ENCODE data around the gene GALM.
"Not testable (repeated sequence)": the region's sequence is repeated elsewhere in the genome, so short reads cannot be mapped to it uniquely, and the experiment has no call there.

Gene GALM

GRCh38 chr2:38706846-38707345 is 41.0 kb downstream of the GALM start:
- no peak for ATAC-seq (ENCODE audit: low read depth)
- Histone ChIP-seq H3K36me3 (ENCODE audit: low read depth) (no peaks in the 10 kb centered on the region), H3K9me3 (ENCODE audit: severe bottlenecking) (no peaks in the 10 kb centered on the region), H3K4me3 (ENCODE audit: severe bottlenecking) (no peak overlapping the region), H3K4me1 (ENCODE audit: insufficient read depth, poor library complexity, severe bottlenecking) (no peaks in the 10 kb centered on the region), H3K27ac (ENCODE audit: poor library complexity, severe bottlenecking) (no peak overlapping the region), H3K27me3 (ENCODE audit: insufficient read depth, poor library complexity, severe bottlenecking) (no peaks in the 10 kb centered on the region)
- TF ChIP-seq, protein P1, sequence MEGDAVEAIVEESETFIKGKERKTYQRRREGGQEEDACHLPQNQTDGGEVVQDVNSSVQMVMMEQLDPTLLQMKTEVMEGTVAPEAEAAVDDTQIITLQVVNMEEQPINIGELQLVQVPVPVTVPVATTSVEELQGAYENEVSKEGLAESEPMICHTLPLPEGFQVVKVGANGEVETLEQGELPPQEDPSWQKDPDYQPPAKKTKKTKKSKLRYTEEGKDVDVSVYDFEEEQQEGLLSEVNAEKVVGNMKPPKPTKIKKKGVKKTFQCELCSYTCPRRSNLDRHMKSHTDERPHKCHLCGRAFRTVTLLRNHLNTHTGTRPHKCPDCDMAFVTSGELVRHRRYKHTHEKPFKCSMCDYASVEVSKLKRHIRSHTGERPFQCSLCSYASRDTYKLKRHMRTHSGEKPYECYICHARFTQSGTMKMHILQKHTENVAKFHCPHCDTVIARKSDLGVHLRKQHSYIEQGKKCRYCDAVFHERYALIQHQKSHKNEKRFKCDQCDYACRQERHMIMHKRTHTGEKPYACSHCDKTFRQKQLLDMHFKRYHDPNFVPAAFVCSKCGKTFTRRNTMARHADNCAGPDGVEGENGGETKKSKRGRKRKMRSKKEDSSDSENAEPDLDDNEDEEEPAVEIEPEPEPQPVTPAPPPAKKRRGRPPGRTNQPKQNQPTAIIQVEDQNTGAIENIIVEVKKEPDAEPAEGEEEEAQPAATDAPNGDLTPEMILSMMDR (IDR thresholded peaks at IDR 0.05; ENCODE audit: poor library complexity, severe bottlenecking) = no peak
- no peak for DNase-seq (ENCODE audit: low spot score)

DNA sequence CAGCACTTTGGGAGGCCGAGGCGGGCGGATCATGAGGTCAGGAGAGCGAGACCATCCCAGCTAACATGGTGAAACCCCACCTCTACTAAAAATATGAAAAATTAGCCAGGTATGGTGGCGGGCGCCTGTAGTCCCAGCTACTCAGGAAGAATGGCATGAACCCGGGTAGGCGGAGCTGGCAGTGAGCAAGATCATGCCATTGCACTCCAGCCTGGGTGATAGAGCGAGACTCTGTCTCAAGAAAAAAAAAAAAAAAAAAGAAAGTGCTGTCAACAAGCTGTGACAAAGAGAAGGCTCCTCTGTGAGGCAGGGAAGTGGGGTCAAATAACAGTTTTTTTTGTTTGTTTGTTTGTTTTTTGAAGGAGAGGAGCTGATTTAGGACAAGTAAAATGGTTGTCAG is 42.6 kb downstream of the GALM start:
- H3K27ac ChIP-seq (ENCODE audit: poor library complexity, severe bottlenecking); DNase-seq (ENCODE audit: low spot score); ATAC-seq (ENCODE audit: low read depth); H3K9me3 ChIP-seq (ENCODE audit: severe bottlenecking); H3K27me3 ChIP-seq (ENCODE audit: insufficient read depth, poor library complexity, severe bottlenecking); H3K36me3 ChIP-seq (ENCODE audit: low read depth); H3K4me3 ChIP-seq (ENCODE audit: severe bottlenecking); H3K4me1 ChIP-seq (ENCODE audit: insufficient read depth, poor library complexity, severe bottlenecking): not testable (repeated sequence)

- ATAC-seq (ENCODE audit: low read depth) (no peak), DNase-seq (ENCODE audit: low spot score) (no peak)
- H3K36me3 ChIP-seq (ENCODE audit: low read depth) = no peaks in the 10 kb centered on the region
- no peaks in the 10 kb centered on the region for H3K9me3 ChIP-seq (ENCODE audit: severe bottlenecking)
- no peak overlapping the region for H3K27ac ChIP-seq (ENCODE audit: poor library complexity, severe bottlenecking)
- no peak overlapping the region for H3K4me3 ChIP-seq (ENCODE audit: severe bottlenecking)
- no peaks in the 10 kb centered on the region for H3K27me3 ChIP-seq (ENCODE audit: insufficient read depth, poor library complexity, severe bottlenecking)
- no peaks in the 10 kb centered on the region for H3K4me1 ChIP-seq (ENCODE audit: insufficient read depth, poor library complexity, severe bottlenecking)
- TF ChIP-seq, protein P1 (IDR thresholded peaks at IDR 0.05; ENCODE audit: poor library complexity, severe bottlenecking) = no peak
These were observed 43.1 kb downstream of the GALM start for GRCh38 chr2:38708900-38709566.

GRCh38 chr2:38709567-38710194 is 43.8 kb downstream of the GALM start:
- Histone ChIP-seq H3K36me3 (ENCODE audit: low read depth) (no peaks in the 10 kb centered on the region), H3K9me3 (ENCODE audit: severe bottlenecking) (no peaks in the 10 kb centered on the region), H3K4me1 (ENCODE audit: insufficient read depth, poor library complexity, severe bottlenecking) (no peaks in the 10 kb centered on the region), H3K4me3 (ENCODE audit: severe bottlenecking) (no peak overlapping the region), H3K27ac (ENCODE audit: poor library complexity, severe bottlenecking) (no peak overlapping the region), H3K27me3 (ENCODE audit: insufficient read depth, poor library complexity, severe bottlenecking) (no peaks in the 10 kb centered on the region)
- TF ChIP-seq, protein P1 (IDR thresholded peaks at IDR 0.05; ENCODE audit: poor library complexity, severe bottlenecking) = no peak
- no peak for DNase-seq (ENCODE audit: low spot score)
- ATAC-seq (ENCODE audit: low read depth) = no peak

- DNase-seq (ENCODE audit: low spot score) = no peak
- Histone ChIP-seq H3K27ac (ENCODE audit: poor library complexity, severe bottlenecking) (no peak overlapping the region), H3K4me1 (ENCODE audit: insufficient read depth, poor library complexity, severe bottlenecking) (no peaks in the 10 kb centered on the region), H3K4me3 (ENCODE audit: severe bottlenecking) (no peak overlapping the region), H3K36me3 (ENCODE audit: low read depth) (no peaks in the 10 kb centered on the region), H3K9me3 (ENCODE audit: severe bottlenecking) (no peaks in the 10 kb centered on the region), H3K27me3 (ENCODE audit: insufficient read depth, poor library complexity, severe bottlenecking) (no peaks in the 10 kb centered on the region)
- TF ChIP-seq, protein P1 (IDR thresholded peaks at IDR 0.05; ENCODE audit: poor library complexity, severe bottlenecking) = no peak
- ATAC-seq (ENCODE audit: low read depth) = no peak
These were observed 45.6 kb downstream of the GALM start for GRCh38 chr2:38711558-38711957.

Measured in RWPE2 (cell line).